Stimulated activated CD4-positive, alpha-beta T cell treated with anti-CD3 and anti-CD28 coated beads, Interleukin-15, amount 100 ng/mL, for 48 hours (primary cell): Measurements from ENCODE around the gene MIER1.
"Not testable (repeated sequence)": the region's sequence is repeated elsewhere in the genome, so short reads cannot be mapped to it uniquely, and the experiment has no call there.

Source experiments
- DNase-seq, 2 donors: peaks; one replicate each; pipeline ENCODE4 v3.0.0-alpha.2; 2020; ENCODE audit warnings: low read depth in 2 of 2

MIER1 gene

DNA sequence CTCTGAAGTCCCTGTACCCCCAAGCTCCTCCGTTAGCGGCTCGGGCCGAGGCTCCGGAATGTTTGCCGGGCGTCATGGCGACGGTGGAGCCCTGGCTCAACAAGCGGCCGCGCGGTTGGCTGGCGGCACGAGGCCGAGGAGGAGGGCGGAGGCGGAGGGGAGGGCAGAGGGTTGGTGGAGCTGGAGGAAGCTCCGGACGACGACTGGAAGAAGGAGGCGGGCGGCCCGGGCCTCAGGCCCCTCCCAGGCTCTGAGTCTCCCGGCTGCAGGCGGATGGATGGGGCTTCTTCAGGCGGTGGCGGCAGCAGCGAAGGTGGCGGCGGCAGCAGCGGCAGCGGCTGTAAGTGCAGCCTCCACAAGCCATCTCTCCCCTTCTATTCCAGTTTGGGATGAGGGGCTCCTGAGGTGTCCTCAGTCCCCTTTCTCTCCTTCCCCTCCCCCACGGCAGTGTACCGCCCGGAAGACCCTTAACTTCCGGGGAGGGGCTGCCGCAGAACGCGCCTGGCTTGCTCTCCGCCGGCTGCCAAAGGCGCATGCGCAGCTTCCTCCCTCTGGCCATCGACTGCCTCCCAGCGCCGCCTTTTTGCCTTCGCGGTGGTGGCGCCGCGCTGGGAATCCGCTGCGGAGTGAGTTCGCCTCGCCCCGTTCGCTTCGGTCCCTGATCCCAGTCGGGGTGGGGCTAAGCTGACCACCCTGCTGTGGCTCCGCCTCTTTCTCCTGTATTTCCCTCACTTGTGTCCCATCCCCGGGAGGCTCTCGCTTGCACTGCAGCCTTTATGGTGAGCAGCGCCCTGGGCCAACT, at the start of gene MIER1, which contains the start of gene DNAI4:
TSS of gene MIER1 (plus strand) at position 235 of the 802 bp plus-strand sequence. CDS start at position 274, 39 bp downstream.
TSS of gene DNAI4 (minus strand) at position 101 of the 802 bp plus-strand sequence. CDS start at position 76, 25 bp downstream.
- peak; percentile 96 for DNase-seq

DNA sequence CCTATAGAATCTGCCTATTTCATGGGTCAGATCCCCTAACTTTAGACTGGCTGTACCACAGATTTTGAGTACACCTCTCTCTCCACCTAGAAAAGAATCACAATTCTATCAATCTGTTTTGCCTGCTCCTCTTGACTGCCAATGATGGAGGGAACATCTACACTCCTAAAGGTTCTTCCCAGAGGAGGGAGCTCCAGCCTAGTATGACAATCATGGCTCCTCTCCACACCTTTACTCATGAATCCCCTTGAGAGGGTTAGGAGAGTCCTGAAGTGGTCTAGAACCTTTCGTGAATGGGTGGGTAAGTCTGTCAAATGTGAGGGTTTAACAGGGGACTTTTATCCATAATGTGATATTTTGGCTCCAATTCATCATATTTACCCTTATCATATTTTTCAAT, 48.1 kb upstream of the MIER1 start:
- no peak for DNase-seq

DNA sequence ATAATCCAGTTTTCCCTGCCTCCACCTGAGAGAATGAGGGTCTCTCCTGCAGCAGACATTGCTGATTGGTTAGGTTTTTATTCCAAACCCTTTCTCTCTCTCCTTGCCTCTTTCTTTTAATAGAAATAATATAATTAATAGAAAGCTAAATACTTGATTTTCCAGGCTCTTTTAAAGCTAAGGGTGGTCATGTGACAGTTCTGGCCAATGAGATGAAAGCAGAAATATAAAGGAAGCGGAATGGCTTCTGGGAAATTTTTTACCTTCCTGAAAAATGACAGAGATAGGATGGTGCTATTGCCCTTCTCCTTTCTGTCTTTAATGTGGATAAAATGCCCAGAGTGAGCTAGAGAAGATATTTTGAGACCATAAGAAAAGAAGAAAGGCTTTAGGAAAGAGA, 35.8 kb upstream of the MIER1 start:
- DNase-seq = no peak

DNA sequence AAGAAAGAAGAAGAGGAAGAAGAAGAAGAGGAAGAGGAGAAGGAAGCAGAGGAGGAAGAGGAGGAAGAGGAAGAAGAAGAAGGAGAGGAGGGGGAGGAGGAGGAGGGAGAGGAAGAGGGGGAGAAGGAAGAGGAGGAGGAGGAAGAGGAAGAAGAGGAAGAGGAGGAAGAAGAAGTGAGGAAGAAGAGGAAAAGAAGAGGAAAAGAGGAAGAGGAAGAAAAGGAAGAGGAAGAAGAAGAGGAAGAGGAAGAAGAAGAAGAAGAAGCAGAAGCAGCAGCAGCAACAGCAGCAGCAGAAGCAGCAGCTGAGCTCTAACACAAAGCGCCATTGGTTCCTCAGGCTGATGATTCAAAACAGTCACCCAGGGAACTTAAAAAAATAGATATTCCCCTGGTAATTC, 34.2 kb upstream of the MIER1 start:
- DNase-seq = no peak

- DNase-seq = no peak
Measured at GRCh38 chr1:66893712-66894111, 31.1 kb upstream of the MIER1 start.

DNA sequence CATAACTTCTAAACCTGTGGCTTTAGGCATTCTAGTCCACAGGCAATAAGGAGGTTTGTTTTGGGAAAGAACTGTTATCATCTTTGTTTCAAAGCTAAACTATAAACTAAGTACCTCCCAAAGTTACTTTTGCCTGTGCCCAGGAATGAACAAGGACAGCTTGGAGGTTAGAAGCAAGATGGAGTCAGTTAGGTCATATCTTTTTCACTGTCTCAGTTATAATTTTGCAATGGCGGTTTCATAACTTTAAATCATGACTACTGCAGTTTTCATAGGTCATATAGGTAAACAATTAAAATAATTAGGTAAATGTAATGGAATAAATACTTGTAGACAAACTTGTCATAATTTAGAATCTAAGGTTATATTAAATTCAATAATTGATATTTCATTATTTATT, 9.6 kb upstream of the MIER1 start:
- not testable (repeated sequence) for DNase-seq

- DNase-seq = no peak
Measured at GRCh38 chr1:66916320-66916719, 8.5 kb upstream of the MIER1 start.

- DNase-seq = no peak
Measured at GRCh38 chr1:66917476-66917875, 7.3 kb upstream of the MIER1 start.

DNA sequence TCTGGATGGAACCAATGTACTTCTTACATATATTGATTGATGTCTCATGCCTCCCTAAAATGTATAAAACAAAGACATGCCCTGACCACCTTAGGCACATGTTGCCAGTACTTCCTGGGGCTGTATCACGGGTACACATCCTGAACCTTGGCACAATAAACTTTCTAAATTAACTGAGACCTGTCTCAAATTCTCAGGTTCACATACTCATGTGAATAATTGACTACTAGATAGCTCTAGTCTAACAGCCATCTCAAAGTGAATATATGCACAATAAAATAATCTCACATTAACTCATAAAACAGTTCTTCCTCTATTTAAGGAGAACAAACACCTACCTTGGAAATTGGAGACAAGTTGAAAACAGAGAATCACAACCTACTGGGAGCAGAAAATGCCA, 5.7 kb upstream of the MIER1 start:
- DNase-seq = no peak

- DNase-seq = no peak
Measured at GRCh38 chr1:66919828-66920227, 5.0 kb upstream of the MIER1 start.

- DNase-seq = no peak
Measured at GRCh38 chr1:66920543-66920942, 4.2 kb upstream of the MIER1 start.

DNA sequence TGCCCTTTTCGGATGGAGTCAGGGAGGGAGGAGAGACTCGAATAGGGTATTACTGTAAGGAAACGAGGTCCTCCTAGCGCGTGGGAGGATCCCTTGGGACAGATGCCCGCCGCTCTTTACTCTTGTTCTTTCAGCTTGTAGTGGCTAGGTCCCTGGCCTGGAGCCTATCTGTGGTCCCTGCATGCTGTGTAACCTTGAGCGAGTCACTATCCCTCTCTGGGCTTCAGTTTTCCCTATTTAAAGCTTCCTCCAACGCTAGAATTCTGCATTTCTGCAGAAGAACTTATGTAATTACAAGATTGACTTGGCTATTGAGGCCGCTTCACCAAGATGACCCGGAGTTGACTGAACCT, 744 bp downstream of the MIER1 start:
- DNase-seq = no peak

GRCh38 chr1:66925944-66926343, 1.2 kb downstream of the MIER1 start:
- DNase-seq = no peak

DNA sequence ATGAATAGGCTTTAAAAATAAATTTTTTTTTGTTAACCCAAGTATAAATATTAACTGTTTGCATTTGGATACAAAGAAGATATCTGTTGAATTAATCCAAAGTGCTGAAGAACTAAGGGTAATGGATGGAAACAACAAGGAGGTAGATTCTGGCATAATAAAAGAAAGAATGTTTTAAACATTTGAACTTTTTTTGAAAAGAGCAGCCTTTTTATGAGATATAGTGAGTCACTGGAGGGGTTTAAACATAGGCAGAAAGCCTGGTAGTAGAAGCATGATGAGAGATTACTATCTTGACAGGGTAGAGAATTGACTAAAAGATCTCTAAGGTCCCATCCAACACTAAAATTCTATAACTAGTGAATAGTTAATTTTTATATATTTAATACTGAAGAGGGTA, 2.7 kb downstream of the MIER1 start:
- no peak for DNase-seq

- DNase-seq = no peak
Measured at GRCh38 chr1:66929146-66929688, 4.4 kb downstream of the MIER1 start.

DNA sequence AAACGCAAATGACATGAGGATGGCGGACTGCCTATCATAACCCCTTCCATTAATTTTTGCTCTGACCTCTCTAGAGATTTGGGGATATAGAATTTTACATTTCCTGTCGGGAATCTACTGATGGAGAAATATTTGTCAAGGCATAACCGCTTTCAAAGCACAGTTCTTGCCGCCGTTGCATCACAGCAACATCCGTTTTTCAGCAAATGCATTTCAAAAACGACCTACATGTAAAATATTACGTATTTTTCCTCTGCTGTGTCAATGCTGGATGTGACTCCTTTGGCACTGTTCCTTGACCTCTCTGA, 4.9 kb downstream of the MIER1 start:
- no peak for DNase-seq

DNA sequence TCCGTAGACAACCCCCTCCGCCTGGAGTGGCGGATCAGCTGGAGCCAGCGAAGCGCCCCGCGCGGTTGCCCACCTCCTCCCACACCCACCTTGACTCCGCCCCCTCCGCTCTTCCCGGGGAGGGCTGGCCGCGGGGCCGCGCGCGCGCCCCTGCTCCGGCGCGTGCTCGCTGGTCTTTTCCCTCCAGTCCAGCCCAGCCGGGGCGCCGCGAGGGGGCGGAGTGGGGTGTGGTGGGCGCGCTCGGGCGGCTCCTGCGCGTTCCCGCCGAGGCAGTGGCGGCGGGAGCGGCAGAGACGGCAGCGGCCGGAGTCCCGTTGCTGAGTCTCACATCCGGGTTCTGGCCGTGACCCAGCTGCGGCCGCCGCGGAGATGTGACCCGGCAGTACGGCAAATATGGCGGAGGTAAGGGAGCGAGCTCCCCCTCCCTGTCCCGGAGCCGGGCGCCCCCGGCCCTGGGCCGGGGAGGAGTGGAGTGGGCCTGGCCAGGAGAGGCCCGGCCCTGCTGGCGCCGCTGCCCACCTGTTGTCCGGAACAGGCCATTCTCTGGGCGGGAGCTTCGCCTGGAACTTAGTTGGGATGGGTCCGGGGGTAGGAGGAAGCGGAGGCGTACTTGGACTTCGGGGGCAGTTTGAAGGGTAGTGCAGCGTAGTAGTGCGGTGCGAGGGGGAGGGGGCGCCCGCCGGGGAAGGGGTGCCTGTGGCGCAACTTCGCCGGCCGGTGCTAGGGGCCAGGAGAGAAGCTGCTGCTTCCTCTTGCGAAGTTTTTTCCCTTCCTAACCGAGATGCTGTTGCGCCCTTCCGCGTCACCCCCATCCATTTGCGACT, 5.4 kb downstream of the MIER1 start:
- DNase-seq = peak; percentile 86 to 91

GRCh38 chr1:66930823-66931174, 6.0 kb downstream of the MIER1 start:
- no peak for DNase-seq

DNA sequence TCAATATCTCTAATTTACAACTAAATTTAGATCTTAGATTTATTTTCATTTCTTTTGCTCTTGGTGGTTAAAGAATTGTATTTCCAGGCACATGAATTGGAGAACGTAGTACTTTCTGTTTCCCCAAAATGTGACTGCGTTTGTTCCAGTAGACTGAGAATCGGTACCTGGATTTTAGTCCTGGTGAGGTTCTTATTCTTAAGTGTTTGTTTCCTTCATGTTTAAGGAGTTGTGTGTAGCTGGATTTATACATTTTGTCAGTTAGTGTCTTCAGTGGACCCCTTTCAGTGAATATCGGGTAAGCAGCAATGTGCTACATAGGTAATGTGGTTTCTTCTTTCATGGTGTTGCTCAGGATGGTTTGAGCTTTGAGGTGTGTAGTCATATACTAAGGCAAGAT, 6.8 kb downstream of the MIER1 start:
- no peak for DNase-seq

- no peak for DNase-seq
Measured at GRCh38 chr1:66932291-66932690, 7.5 kb downstream of the MIER1 start.

DNA sequence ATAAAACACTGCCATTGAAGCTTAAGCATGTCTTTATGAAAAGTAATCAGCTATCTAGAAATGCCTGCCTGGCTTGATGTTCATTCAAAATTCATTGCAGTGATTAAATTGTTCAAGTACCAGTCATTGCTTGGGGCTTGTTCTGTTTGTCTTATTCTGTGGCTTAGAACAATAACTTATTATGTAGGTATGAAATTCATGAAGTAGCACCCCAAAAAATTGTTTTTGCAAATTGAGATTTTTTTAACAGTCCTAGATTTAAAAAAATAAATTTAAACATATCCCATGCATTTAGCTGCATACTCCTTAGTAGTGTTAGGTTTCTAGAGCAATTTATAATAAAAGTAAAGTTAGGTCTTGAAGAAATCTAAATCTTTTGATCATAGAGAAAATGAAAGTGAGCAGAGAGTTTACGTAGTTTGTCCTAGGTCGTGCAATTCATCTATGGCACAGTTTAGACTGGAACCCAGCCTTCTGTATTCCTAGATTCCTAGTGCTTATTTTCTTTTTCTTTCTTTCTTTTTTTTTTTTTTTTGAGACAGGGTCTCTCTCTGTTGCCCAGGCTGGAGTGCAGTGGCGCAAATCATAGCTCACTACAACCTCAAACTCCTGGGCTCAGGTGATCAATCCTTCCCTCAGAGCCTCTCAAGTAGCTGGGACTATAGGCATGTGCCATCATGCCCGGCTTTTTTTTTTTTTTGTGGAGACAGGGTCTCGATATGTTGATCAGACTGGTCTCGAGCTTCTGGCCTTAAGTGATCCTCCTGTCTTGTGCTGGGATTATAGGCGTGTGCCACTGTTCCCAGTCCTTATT, 9.3 kb downstream of the MIER1 start:
- no peak for DNase-seq
